ENCODE measurements around the gene PLAU.
A peak's percentile ranks its signal among the peaks of the same experiment; 100 is the strongest.
"Not testable (repeated sequence)": the region's sequence is repeated elsewhere in the genome, so short reads cannot be mapped to it uniquely, and the experiment has no call there.

Gene PLAU

DNA sequence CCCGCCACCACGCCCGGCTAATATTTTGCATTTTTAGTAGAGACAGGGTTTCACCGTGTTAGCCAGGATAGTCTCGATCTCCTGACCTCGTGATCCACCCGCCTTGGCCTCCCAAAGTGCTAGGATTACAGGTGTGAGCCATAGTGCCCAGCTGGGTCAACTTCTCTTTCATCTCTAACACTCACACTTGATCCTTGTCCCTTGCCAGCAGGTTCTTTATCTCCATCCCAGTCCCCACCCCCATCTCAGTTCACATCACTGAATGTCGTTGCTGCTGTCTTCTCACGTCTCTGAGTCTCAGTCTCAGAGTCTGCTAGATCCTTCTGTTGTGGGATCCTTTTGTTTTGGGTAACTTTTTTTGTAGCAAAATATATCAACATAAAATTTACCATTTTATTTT lies 15.6 kb upstream of the PLAU start:
- H3K9me3 Mint-ChIP-seq; H3K36me3 Mint-ChIP-seq (ENCODE audit: low read depth); H3K27me3 Mint-ChIP-seq; H3K4me3 Mint-ChIP-seq; intact Hi-C loops (cut with micrococcal nuclease): not testable (repeated sequence)
- Mint-ChIP-seq H3K27ac (peak overlapping the region; percentile 45), H3K4me1 (ENCODE audit: low read depth) (peaks cover 69% of the 10 kb centered on the region)

DNA sequence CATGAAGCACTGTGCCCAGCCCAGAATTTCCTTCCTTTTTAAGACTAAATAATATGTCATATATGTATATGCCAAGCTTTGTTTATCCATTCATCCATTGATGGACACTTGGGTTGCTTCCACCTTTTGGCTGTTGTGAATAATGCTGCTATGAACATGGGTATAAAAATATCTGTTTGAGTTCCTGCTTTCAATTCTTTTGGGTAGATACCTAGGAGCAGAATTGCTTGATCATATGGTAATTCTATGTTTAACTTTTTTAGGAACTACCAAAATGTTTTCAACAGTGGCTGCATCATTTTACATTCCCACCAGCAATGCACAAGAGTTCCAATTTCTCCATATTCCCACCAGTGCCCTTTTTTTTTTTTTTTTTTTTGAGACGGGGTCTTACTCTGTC lies 13.2 kb upstream of the PLAU start:
- peaks cover 66% of the 10 kb centered on the region for H3K4me1 Mint-ChIP-seq (ENCODE audit: low read depth)
- intact Hi-C loops (cut with micrococcal nuclease): no loop called here
- no peaks in the 10 kb centered on the region for H3K36me3 Mint-ChIP-seq (ENCODE audit: low read depth)
- H3K9me3 Mint-ChIP-seq: no peaks in the 10 kb centered on the region
- no peak overlapping the region for H3K4me3 Mint-ChIP-seq
- H3K27ac Mint-ChIP-seq: no peak overlapping the region
- H3K27me3 Mint-ChIP-seq: no peaks in the 10 kb centered on the region

DNA sequence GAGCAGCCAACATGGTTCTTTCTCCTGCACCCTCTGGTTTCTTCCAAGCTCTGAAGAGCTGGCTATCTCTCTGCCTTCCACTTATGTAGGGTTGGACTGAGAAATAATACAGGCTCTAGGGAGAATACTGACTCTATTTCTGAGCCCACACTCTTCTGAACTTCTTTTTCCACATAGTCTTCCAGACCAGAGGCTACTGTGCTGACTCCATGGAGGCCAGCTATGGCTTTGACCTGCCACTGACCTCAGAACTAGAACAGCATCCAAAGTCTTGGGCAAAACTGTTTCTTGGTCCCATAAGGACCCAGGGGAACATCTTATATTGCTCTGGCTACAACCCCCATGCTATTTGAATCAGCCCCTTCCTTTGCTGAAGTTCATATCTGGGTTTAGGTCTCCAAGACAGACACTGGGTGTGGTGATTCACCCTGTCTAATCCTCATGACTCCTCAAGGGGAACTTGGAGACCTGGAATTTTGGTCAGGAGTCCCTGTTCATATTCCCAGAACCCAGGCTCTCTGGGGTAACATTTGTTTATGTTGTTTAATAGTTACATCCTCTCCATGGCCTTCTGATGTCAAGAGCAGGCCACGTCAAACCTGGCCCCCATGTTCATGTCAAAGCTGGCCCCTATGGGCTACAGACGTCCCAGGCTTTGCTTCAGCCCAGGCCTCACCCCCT lies 12.1 kb upstream of the PLAU start:
- Mint-ChIP-seq H3K9me3 (no peaks in the 10 kb centered on the region), H3K36me3 (ENCODE audit: low read depth) (no peaks in the 10 kb centered on the region), H3K4me1 (ENCODE audit: low read depth) (peaks cover 66% of the 10 kb centered on the region), H3K27ac (peak overlapping the region; percentile 91), H3K27me3 (no peaks in the 10 kb centered on the region), H3K4me3 (no peak overlapping the region)
- intact Hi-C loops (cut with micrococcal nuclease): loop anchor here (1.0 kb wide), 1 partner anchor 10 kb away; no protein-coding TSS in a partner anchor

DNA sequence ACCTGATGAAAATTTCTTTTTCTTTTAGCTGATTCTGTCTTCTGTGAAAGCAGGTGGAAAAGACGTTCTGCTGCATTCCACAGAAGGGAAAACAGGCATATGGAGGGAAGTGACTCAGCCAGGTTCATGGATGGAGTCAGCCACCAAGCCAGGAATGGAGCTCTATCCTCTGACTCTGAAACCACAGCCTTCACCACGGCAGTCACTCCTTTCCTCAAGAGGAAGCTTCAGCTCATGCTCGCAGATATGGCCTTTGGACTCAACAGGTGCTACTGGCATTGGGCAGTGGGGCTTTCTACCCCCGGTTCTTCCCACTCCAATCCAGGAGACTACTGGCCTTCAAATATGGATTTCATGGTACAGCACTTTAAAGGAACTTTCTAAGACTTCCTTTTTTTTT lies 11.5 kb upstream of the PLAU start:
- intact Hi-C loops (cut with micrococcal nuclease): loop anchor here (1.0 kb wide), 1 partner anchor 10 kb away; no protein-coding TSS in a partner anchor
- no peaks in the 10 kb centered on the region for H3K9me3 Mint-ChIP-seq
- no peaks in the 10 kb centered on the region for H3K27me3 Mint-ChIP-seq
- H3K4me1 Mint-ChIP-seq (ENCODE audit: low read depth): peaks cover 69% of the 10 kb centered on the region
- H3K27ac Mint-ChIP-seq: peak overlapping the region; percentile 91
- no peak overlapping the region for H3K4me3 Mint-ChIP-seq
- no peaks in the 10 kb centered on the region for H3K36me3 Mint-ChIP-seq (ENCODE audit: low read depth)

DNA sequence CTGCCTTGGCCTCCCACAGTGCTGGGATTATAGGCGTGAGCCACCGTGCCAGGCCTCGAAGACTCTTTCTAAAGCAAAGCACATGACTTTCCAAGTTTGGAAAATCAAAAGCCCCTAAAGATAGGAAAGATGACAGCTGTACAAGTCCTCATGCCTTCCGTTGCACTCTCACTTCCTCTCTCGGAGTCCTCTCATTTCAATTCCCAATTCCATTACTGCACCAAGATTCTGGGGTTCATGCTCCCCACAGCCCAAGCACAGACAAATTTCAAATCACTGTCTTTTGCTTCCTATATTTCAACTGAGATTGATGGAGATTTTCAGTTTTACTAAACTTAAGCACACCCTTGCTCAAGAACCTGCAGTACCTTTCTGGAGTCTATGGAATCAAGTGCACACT lies 10.9 kb upstream of the PLAU start:
- H3K27me3 Mint-ChIP-seq: no peaks in the 10 kb centered on the region
- intact Hi-C loops (cut with micrococcal nuclease): no loop called here
- no peaks in the 10 kb centered on the region for H3K36me3 Mint-ChIP-seq (ENCODE audit: low read depth)
- peak overlapping the region; percentile 91 for H3K27ac Mint-ChIP-seq
- H3K4me3 Mint-ChIP-seq: peak overlapping the region; percentile 1
- no peaks in the 10 kb centered on the region for H3K9me3 Mint-ChIP-seq
- H3K4me1 Mint-ChIP-seq (ENCODE audit: low read depth): peaks cover 66% of the 10 kb centered on the region

DNA sequence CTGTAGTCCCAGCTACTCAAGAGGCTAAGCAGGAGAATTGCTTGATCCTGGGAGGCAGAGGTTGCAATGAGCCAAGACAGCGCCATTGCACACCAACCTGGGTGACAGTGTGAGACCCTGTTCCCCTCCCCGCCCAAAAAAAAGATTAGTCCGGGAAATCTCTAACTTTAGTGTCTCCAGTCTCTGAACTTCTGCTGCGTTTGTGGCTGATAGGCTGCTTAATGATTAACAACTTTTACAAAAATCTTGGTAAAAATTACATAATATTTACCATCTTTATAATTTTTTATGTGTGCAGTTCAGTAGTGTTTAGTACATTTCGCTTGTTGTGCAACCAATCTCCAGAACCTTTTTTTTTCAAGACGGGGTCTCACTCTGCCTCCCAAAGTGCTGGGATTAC lies 9.7 kb upstream of the PLAU start:
- no peaks in the 10 kb centered on the region for H3K9me3 Mint-ChIP-seq
- no peak overlapping the region for H3K27ac Mint-ChIP-seq
- H3K4me1 Mint-ChIP-seq (ENCODE audit: low read depth): peaks cover 72% of the 10 kb centered on the region
- intact Hi-C loops (cut with micrococcal nuclease): no loop called here
- no peaks in the 10 kb centered on the region for H3K36me3 Mint-ChIP-seq (ENCODE audit: low read depth)
- H3K4me3 Mint-ChIP-seq: no peak overlapping the region
- no peaks in the 10 kb centered on the region for H3K27me3 Mint-ChIP-seq

DNA sequence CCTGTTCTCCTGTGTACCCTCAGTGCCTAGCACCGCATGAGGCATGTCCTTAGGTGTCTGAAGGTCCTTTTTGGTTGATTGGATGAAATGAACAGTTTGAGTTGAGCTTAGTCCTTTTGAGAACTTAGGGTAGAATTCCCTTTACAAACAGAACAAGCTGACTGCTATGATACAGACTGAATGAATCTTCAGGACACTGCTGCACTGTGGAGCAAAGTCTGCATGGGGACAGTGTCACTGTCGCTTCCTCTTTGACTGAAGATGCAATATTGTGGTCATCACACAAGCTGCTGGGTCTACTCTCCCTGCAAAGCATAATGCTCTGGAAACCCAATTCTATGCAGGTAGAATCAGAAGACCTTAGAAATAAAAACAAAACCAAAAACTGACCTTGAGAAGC lies 8.6 kb upstream of the PLAU start:
- H3K27me3 Mint-ChIP-seq: no peaks in the 10 kb centered on the region
- H3K4me1 Mint-ChIP-seq (ENCODE audit: low read depth): peaks cover 82% of the 10 kb centered on the region
- intact Hi-C loops (cut with micrococcal nuclease): no loop called here

DNA sequence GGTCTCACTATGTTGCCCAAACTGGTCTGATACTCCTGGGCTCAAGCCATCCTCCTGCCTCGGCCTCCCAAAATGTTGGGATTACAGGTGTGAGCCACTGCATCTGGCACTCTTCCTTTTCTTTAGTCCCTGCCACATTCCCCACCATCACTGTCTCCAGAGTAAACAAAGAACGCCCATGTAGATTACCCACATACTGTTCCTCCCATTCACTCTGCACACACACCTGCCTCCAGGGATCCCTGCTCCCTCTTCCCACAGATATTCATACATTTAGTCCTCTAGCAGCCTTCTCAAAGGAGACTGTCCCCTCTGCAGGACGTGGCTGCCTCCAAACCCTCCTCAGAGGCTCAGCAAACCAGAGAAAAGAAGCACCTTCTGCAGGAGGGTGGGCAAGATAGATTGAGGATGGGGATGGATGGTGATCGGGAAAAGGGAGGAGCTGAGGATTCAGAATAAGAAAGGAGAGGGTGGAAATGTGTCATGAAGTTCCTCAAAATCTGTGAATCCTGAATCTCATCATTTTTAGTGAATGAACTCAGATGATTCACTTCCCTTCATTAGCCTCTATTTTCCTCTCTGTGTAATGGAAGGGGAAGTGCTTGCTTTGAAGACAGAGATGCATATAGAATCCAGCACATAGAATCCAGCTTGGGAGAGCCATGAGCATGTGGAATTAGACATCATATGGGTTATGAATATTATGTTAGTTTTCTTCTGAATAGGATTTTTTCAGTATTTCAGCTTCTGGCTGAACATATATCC lies 5.5 kb upstream of the PLAU start:
- H3K4me1 Mint-ChIP-seq (ENCODE audit: low read depth): peaks cover 87% of the 10 kb centered on the region
- intact Hi-C loops (cut with micrococcal nuclease): loop anchor here (1.0 kb wide), 1 partner anchor 16 kb away; no protein-coding TSS in a partner anchor
- H3K27me3 Mint-ChIP-seq: no peaks in the 10 kb centered on the region
- no peak overlapping the region for H3K4me3 Mint-ChIP-seq
- peak overlapping the region; percentile 93 for H3K27ac Mint-ChIP-seq
- no peaks in the 10 kb centered on the region for H3K9me3 Mint-ChIP-seq
- peaks cover 4% of the 10 kb centered on the region for H3K36me3 Mint-ChIP-seq (ENCODE audit: low read depth)

More for the DNA sequence above, 8.6 kb upstream of the PLAU start:
- no peak overlapping the region for H3K4me3 Mint-ChIP-seq
- no peaks in the 10 kb centered on the region for H3K36me3 Mint-ChIP-seq (ENCODE audit: low read depth)
- no peaks in the 10 kb centered on the region for H3K9me3 Mint-ChIP-seq
- H3K27ac Mint-ChIP-seq: peak overlapping the region; percentile 89

DNA sequence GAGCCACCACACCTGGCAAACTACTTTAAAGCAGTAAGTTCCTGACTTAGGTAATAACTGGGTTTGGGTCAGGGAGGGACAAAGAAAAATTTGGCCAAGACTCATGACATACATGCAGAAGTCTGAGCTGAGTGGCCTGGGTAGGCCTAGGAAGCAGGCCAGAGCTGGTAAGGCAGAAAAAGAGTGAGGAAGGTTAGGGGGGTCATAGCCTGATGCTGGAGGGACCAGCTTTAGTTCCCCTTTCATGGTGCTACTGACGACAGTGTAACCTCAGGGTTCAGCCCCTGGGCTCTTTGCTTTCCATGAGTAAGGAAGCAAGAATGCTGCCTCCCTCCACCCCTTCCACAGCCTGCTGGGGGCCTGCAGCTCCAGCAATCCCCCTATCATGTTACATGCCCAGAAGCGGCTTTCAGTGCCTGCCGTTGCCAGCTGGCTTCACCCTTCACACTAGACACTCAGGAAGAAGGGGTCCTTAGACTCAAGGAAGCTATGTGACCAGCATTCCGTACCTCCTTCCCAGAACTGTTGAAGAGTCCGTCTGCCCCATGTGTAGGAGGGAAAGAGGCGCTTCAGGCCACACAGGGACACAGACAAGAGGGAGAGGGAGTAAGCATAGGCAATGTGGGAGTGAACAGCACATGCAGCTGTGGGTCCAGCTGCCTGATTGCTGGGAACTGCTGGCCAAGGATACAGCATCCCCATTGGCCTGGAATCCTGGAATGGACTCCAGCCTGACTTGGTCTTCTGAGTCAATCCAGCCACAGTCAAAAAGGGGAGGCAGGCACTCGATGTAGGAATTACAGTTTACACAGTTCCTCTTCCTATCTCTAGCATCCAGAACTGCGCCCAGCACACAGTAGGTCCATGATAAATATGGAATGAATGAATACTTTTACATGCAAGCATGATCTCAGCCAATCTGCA lies 4.1 kb upstream of the PLAU start:
- intact Hi-C loops (cut with micrococcal nuclease): loop anchor here (1.0 kb wide), 1 partner anchor 17 kb away; no protein-coding TSS in a partner anchor
- Mint-ChIP-seq H3K4me1 (ENCODE audit: low read depth) (peaks cover 80% of the 10 kb centered on the region), H3K27ac (peak overlapping the region; percentile 93), H3K27me3 (no peaks in the 10 kb centered on the region), H3K4me3 (peak overlapping the region; percentile 30), H3K36me3 (ENCODE audit: low read depth) (peaks cover 15% of the 10 kb centered on the region), H3K9me3 (no peaks in the 10 kb centered on the region)

DNA sequence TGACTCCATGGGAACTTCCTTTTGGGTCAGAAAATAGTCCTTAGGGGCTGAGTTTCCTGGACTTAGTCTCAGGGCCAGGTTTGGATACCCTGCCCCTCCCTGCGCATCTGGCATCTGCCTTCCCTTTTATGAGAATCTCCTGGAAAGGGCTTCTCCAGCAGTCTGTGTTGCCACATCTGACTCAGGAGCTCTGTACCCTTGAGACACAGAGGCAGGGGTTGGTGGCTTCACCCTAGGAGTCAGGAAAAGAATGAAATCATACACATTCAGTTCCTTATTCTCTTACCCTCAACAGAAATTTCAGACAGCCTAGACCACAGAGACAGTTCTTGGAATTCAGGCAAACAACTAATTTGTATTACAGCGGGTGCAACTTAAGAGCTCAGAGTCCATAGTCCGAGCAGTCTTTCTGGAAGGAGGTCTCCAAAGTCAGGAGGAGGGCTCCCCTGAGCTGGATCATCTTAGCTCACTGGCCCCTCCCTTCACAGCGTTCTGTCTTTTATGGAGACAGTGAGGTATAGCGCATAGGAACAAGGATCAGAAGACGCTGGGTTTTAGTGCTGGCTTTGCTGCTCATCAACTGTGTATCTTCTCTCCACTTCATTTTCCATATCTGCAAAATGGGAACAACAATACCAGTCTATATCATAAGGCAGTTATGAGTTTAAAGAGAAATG lies 3.0 kb upstream of the PLAU start:
- Mint-ChIP-seq H3K4me3 (peak overlapping the region; percentile 72), H3K9me3 (no peaks in the 10 kb centered on the region), H3K27ac (peak overlapping the region; percentile 93), H3K27me3 (no peaks in the 10 kb centered on the region), H3K36me3 (ENCODE audit: low read depth) (peaks cover 27% of the 10 kb centered on the region), H3K4me1 (ENCODE audit: low read depth) (peaks cover 73% of the 10 kb centered on the region)
- intact Hi-C loops (cut with micrococcal nuclease): loop anchor here (2.0 kb wide), 1 partner anchor 49 kb away; no protein-coding TSS in a partner anchor

DNA sequence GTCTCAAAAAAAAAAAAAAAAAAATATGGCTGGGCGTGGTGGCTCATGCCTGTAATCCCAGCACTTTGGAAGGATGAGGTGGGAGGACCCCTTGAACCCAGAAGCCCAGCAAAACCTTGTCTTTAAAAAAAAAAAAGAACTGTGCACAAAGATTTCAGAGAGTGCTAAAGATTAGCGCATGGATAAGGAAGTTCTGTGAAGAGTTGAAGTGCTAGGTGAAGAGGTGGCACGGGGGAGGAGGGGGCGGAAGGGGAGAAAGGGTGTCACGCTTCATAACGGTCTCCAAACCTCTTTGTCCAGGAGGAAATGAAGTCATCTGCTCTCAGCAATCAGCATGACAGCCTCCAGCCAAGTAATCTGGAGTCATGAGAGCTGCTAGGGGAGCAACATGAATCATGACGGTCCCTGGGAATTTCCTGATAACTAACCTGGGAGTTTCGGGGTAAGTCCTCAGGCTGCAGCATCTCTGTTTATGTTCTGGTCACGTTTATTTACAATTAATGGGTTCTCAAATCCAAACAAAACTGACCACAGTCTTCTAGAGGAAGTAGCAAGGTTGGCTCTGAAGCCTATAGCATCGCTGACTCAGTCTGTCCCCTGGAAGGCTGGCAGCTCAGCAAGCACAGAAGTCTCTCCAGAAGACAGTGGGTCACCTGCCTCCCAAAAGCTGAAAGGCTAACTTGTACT lies 1.9 kb upstream of the PLAU start:
- H3K27ac Mint-ChIP-seq: peak overlapping the region; percentile 93
- H3K4me1 Mint-ChIP-seq (ENCODE audit: low read depth): peaks cover 75% of the 10 kb centered on the region
- H3K9me3 Mint-ChIP-seq: no peaks in the 10 kb centered on the region
- no peaks in the 10 kb centered on the region for H3K27me3 Mint-ChIP-seq
- H3K36me3 Mint-ChIP-seq (ENCODE audit: low read depth): peaks cover 37% of the 10 kb centered on the region
- H3K4me3 Mint-ChIP-seq: peak overlapping the region; percentile 72
- intact Hi-C loops (cut with micrococcal nuclease): loop anchor here (2.0 kb wide), 1 partner anchor 48 kb away; no protein-coding TSS in a partner anchor

DNA sequence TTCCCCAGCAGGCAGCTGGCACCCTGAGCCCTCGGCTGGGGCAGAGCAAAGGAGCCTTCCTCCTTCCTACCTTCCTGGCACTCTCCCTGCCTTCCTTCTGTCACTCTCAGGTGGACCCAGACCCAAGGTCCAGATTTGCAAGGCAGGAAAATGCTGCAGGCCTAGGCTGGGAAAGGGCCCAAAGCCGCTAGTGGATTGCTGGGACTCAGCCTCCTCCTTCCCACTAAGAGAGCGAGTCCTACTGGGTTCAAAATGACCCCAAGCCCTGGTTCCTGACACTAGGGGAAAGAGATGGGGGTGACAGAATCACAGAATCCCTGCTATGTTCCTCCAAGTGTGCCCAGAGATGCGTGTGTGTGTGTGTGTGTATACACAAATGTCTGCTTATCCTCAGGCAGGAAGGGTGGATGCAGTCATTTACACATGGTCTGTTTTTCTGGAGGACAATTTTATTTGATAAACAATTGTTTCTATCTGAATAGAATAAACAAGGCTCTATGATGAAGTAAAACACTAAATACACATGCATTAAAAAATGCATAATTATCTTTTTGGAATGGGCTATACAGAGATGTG lies 1.3 kb upstream of the PLAU start:
- Mint-ChIP-seq H3K4me1 (ENCODE audit: low read depth) (peaks cover 76% of the 10 kb centered on the region), H3K4me3 (peak overlapping the region; percentile 93), H3K9me3 (no peaks in the 10 kb centered on the region), H3K27me3 (no peaks in the 10 kb centered on the region), H3K36me3 (ENCODE audit: low read depth) (peaks cover 44% of the 10 kb centered on the region), H3K27ac (peak overlapping the region; percentile 93)
- intact Hi-C loops (cut with micrococcal nuclease): loop anchor here (2.0 kb wide), 1 partner anchor 47 kb away; no protein-coding TSS in a partner anchor
